GM12878 (cell line): ENCODE measurements around the gene ZSWIM6.

Source experiments
- CTCF ChIP-seq, 3 experiments: IDR thresholded peaks in 2 of 3; conservative IDR thresholded peaks in 1 of 3; 2 replicates each; pipeline ENCODE4 v1.5.1; 2011; ENCODE audit warnings: low read depth in 3 of 3, low read length in 3 of 3, mild to moderate bottlenecking in 3 of 3, control low read depth in 2 of 3, moderate library complexity in 2 of 3, inconsistent platforms in 1 of 3, mixed read lengths in 1 of 3; ENCODE audit not compliant: control insufficient read depth in 2 of 3, insufficient read depth in 1 of 3; ENCODE audit errors: extremely low read depth in 1 of 3
- MTA3 ChIP-seq: IDR thresholded peaks from 2 replicates; pipeline ENCODE4 v1.6.1; 2012; ENCODE audit warnings: low read length, inconsistent platforms, borderline replicate concordance
- NRF1 ChIP-seq: conservative IDR thresholded peaks from 2 replicates; pipeline ENCODE4 v1.6.1; 2011; ENCODE audit warnings: mild to moderate bottlenecking, low read depth, low read length, improper control_type of control experiment

- TF ChIP-seq MTA3 (no peak), NRF1 (no peak), CTCF (IDR thresholded peaks at IDR 0.05 in 2 of 3, conservative IDR thresholded peaks at IDR 0.05 in 1 of 3; ENCODE audit: control insufficient read depth in 2 of 3, extremely low read depth in 1 of 3, insufficient read depth in 1 of 3, low read depth in 3 of 3, low read length in 3 of 3) (no peak)
These were observed 250.3 kb downstream of the ZSWIM6 start for GRCh38 chr5:61582205-61582820.
